H1 (cell line): ENCODE results near the gene FJX1. TPM values are rescaled to one million over a fixed set of nuclear protein-coding genes. Genes with fewer than 3 reads are reported as not detected.

Source experiments
- CTCF ChIA-PET: fragments of 300-600 bp; sonication (Branson Sonifier 250); formaldehyde crosslinking; loops from one replicate; lab custom pipeline; 2021; ENCODE audit not compliant: partially characterized antibody; lab: Charles Lee
- POLR2A ChIA-PET: fragments of 300-600 bp; sonication (Branson Sonifier 250); formaldehyde crosslinking; loops from one replicate; lab custom pipeline; 2021; ENCODE audit warnings: inconsistent platforms; ENCODE audit not compliant: partially characterized antibody; lab: Charles Lee
- DNase-seq, 2 experiments: peaks; one replicate each; pipeline versions ENCODE4 v3.0.0 to v3.0.0-alpha.2; 2010 to 2022; ENCODE audit warnings: low spot score in 2 of 2, low read depth in 1 of 2, mixed read lengths in 1 of 2
- FAIRE-seq: peaks from 2 replicates; lab custom pipeline; 2011; peaks lifted over from hg19 to GRCh38; lab: Jason Lieb, UNC
- H2AFZ ChIP-seq: 2 replicates; pipeline ENCODE4 v1.8.1; 2012; ENCODE audit warnings: low read length, inconsistent platforms
- H2AK5ac ChIP-seq: 2 replicates; pipeline ENCODE4 v1.6.1; 2013; ENCODE audit warnings: low read depth, low read length
- H2BK120ac ChIP-seq: replicated peaks from 2 replicates; pipeline ENCODE3; 2013; ENCODE audit warnings: low read depth, low read length, inconsistent platforms
- H2BK12ac ChIP-seq: 2 replicates; pipeline ENCODE4 v1.6.1; 2013; ENCODE audit warnings: low read depth, low read length
- H2BK15ac ChIP-seq: 2 replicates; pipeline ENCODE4 v1.6.1; 2013; ENCODE audit warnings: low read length
- H2BK20ac ChIP-seq: 2 replicates; pipeline ENCODE4 v1.6.1; 2013; ENCODE audit warnings: low read length
- H2BK5ac ChIP-seq: 2 replicates; pipeline ENCODE4 v1.6.1; 2013; ENCODE audit warnings: low read depth, low read length
- H3K14ac ChIP-seq: 2 replicates; pipeline ENCODE4 v1.6.1; 2013; ENCODE audit warnings: inconsistent platforms; ENCODE audit not compliant: insufficient read length
- H3K18ac ChIP-seq: 2 replicates; pipeline ENCODE4 v1.6.1; 2013; ENCODE audit warnings: low read length; ENCODE audit errors: extremely low read depth
- H3K23ac ChIP-seq: 2 replicates; pipeline ENCODE4 v1.6.1; 2013; ENCODE audit warnings: inconsistent platforms; ENCODE audit not compliant: insufficient read length
- H3K23me2 ChIP-seq: 2 replicates; pipeline ENCODE4 v1.6.1; 2013; ENCODE audit warnings: low read depth, low read length
- H3K27ac ChIP-seq: 2 replicates; pipeline ENCODE4 v1.6.1; 2011; ENCODE audit warnings: low read depth, low read length, inconsistent platforms
- H3K27me3 ChIP-seq, 4 experiments: replicated peaks in 1 of 4; 1 replicate in 1 of 4; 2 replicates in 3 of 4; pipeline versions ENCODE4 v1.6.1 to v1.8.1; 2011 to 2013; ENCODE audit warnings: low read length in 3 of 4, mild to moderate bottlenecking in 3 of 4, inconsistent platforms in 2 of 4, mixed read lengths in 2 of 4, moderate library complexity in 1 of 4; ENCODE audit not compliant: control insufficient read depth in 3 of 4, insufficient read depth in 3 of 4; ENCODE audit errors: extremely low read depth in 1 of 4
- H3K36me3 ChIP-seq, 4 experiments: 2 replicates each; pipeline versions ENCODE4 v1.6.1 to v1.8.1; 2011 to 2013; ENCODE audit warnings: mild to moderate bottlenecking in 4 of 4, low read length in 3 of 4, moderate library complexity in 2 of 4, control low read depth in 1 of 4, inconsistent platforms in 1 of 4; ENCODE audit not compliant: insufficient read depth in 4 of 4, control insufficient read depth in 2 of 4
- H3K4ac ChIP-seq: replicated peaks from 2 replicates; pipeline ENCODE3; 2013; ENCODE audit warnings: low read length, low read depth, mixed read lengths, inconsistent platforms; ENCODE audit not compliant: insufficient read length
- H3K4me1 ChIP-seq, 4 experiments: replicated peaks in 1 of 4; 1 replicate in 1 of 4; 2 replicates in 3 of 4; pipeline versions ENCODE4 v1.6.1 to v1.8.1; 2011 to 2013; ENCODE audit warnings: low read length in 3 of 4, inconsistent platforms in 2 of 4, mixed read lengths in 1 of 4; ENCODE audit not compliant: insufficient read depth in 4 of 4, control insufficient read depth in 3 of 4
- H3K4me2 ChIP-seq, 2 experiments: 2 replicates each; pipeline versions ENCODE4 v1.6.1 to v1.8.1; 2011 to 2013; ENCODE audit warnings: low read depth in 2 of 2, low read length in 2 of 2, control low read depth in 1 of 2, inconsistent platforms in 1 of 2, mild to moderate bottlenecking in 1 of 2; ENCODE audit not compliant: insufficient read depth in 1 of 2
- H3K4me3 ChIP-seq, 4 experiments: fragments of 200-600, 300-600 bp in 1 of 4; sonication (generic), shearing (Covaris generic), sonication (Bioruptor Twin) in 1 of 4; 2 replicates each; pipeline versions ENCODE4 v1.5.1 to v1.8.1; 2011 to 2016; ENCODE audit warnings: low read length in 4 of 4, low read depth in 3 of 4, control low read depth in 2 of 4, inconsistent platforms in 2 of 4, mild to moderate bottlenecking in 2 of 4, mixed read lengths in 1 of 4, moderate library complexity in 1 of 4; ENCODE audit not compliant: insufficient read depth in 2 of 4; ENCODE audit errors: extremely low read depth in 1 of 4
- H3K56ac ChIP-seq: replicated peaks from 2 replicates; pipeline ENCODE3; 2013; ENCODE audit warnings: low read depth, mild to moderate bottlenecking, mixed read lengths, low read length, inconsistent platforms; ENCODE audit not compliant: insufficient read length
- H3K79me1 ChIP-seq: 2 replicates; pipeline ENCODE4 v1.6.1; 2013; ENCODE audit warnings: low read depth, low read length, control low read depth
- H3K79me2 ChIP-seq, 2 experiments: 2 replicates each; pipeline versions ENCODE4 v1.6.1 to v1.8.1; 2012 to 2013; ENCODE audit warnings: low read length in 2 of 2, mild to moderate bottlenecking in 2 of 2, inconsistent platforms in 1 of 2; ENCODE audit not compliant: insufficient read depth in 2 of 2, control insufficient read depth in 1 of 2
- H3K9ac ChIP-seq, 4 experiments: replicated peaks in 1 of 4; 1 replicate in 1 of 4; 2 replicates in 3 of 4; pipeline versions ENCODE4 v1.6.1 to v1.8.1; 2011 to 2013; ENCODE audit warnings: low read depth in 3 of 4, low read length in 3 of 4, control low read depth in 2 of 4, mild to moderate bottlenecking in 2 of 4, moderate library complexity in 2 of 4, inconsistent platforms in 1 of 4; ENCODE audit errors: extremely low read depth in 1 of 4
- H3K9me3 ChIP-seq, 2 experiments: 2 replicates each; pipeline versions ENCODE4 v1.6.1 to v1.8.1; 2012 to 2013; ENCODE audit warnings: mild to moderate bottlenecking in 2 of 2, moderate library complexity in 2 of 2, control low read depth in 1 of 2, inconsistent platforms in 1 of 2, low read depth in 1 of 2, low read length in 1 of 2, mixed read lengths in 1 of 2; ENCODE audit not compliant: insufficient read depth in 2 of 2
- H4K20me1 ChIP-seq, 2 experiments: replicated peaks in 1 of 2; 2 replicates each; pipeline versions ENCODE3 to v1.8.1; 2011 to 2013; ENCODE audit warnings: inconsistent platforms in 2 of 2, low read length in 2 of 2, mild to moderate bottlenecking in 1 of 2; ENCODE audit not compliant: insufficient read depth in 2 of 2, control insufficient read depth in 1 of 2
- H4K5ac ChIP-seq: 2 replicates; pipeline ENCODE4 v1.6.1; 2013; ENCODE audit warnings: low read length, low read depth, mixed read lengths, inconsistent platforms; ENCODE audit not compliant: insufficient read length
- H4K8ac ChIP-seq: 2 replicates; pipeline ENCODE4 v1.8.0; 2013; ENCODE audit warnings: mild to moderate bottlenecking, moderate library complexity, low read length, inconsistent platforms; ENCODE audit not compliant: insufficient read depth; ENCODE audit errors: extremely low read depth
- H4K91ac ChIP-seq: replicated peaks from 2 replicates; pipeline ENCODE3; 2013; ENCODE audit warnings: low read length, mixed read lengths, inconsistent platforms; ENCODE audit not compliant: insufficient read length
- ASH2L ChIP-seq: fragments of 200-600, 300-600 bp; sonication (generic); IDR thresholded peaks from one replicate; pipeline ENCODE4 v1.7.1; 2017; ENCODE audit warnings: low read length
- ATF2 ChIP-seq: IDR thresholded peaks from 2 replicates; pipeline ENCODE4 v1.6.1; 2012; ENCODE audit warnings: low read length, inconsistent platforms
- NANOG ChIP-seq: IDR thresholded peaks from 2 replicates; pipeline ENCODE4 v1.6.1; 2011; ENCODE audit warnings: low read length, low read depth, mild to moderate bottlenecking, inconsistent platforms; ENCODE audit not compliant: insufficient read depth, poor library complexity, severe bottlenecking
- SIX5 ChIP-seq: IDR thresholded peaks from 2 replicates; pipeline ENCODE4 v1.6.1; 2011; ENCODE audit warnings: mild to moderate bottlenecking, low read depth, low read length
- WGBS, 2 experiments: shearing (Covaris generic) in 1 of 2; methylation state at CpG; one replicate each; pipeline versions ENCODE4 v1.1.6 to v1.1.7; 2013 to 2015; ENCODE audit warnings: low lambda C conversion rate in 2 of 2, mixed read lengths in 2 of 2, inconsistent platforms in 1 of 2, low coverage in 1 of 2, missing lambda C conversion rate in 1 of 2; ENCODE audit not compliant: insufficient replicate concordance in 2 of 2, insufficient coverage in 1 of 2, insufficient read length in 1 of 2; ENCODE audit errors: extremely low coverage in 1 of 2, missing lambda C conversion rate in 1 of 2; 5-methylcytosine and 5-hydroxymethylcytosine counted together
- polyA plus RNA-seq, 7 experiments: library from polyadenylated mRNA; depleted of rRNA in 3 of 7; stranded (reverse) in 5 of 7; unstranded in 2 of 7; fragments of >200 nt in 5 of 7; fragments of 200-250 nt in 2 of 7; gene quantifications; 1 replicate in 5 of 7; 2 replicates in 1 of 7; 4 replicates in 1 of 7; pipeline versions ENCODE4 v1.2.1 to v1.2.3, GENCODE V29; 2011 to 2013; ENCODE audit warnings: missing spikeins in 2 of 7, mixed read lengths in 2 of 7
- total RNA-seq: library from RNA; stranded (reverse); fragmentation: NEBNext Ultra II Directional; extraction: Animal tissue kit (Norgen Biotek cat#: 25700); gene quantifications from 2 replicates; pipeline ENCODE4 v1.2.1, GENCODE V29; 2021
- TF ChIP-seq, protein P1 (sequence below), 3 experiments: IDR thresholded peaks; 1 replicate in 2 of 3; 2 replicates in 1 of 3; pipeline versions ENCODE4 v1.5.1 to v1.6.1; 2011; ENCODE audit warnings: low read length in 3 of 3, mild to moderate bottlenecking in 3 of 3, inconsistent platforms in 2 of 3, low read depth in 1 of 3, moderate library complexity in 1 of 3; ENCODE audit not compliant: insufficient read depth in 1 of 3; ENCODE audit errors: control extremely low read depth in 1 of 3

The FJX1 gene
- total and polyA plus RNA-seq, 2 of the 8 experiments (the other 6 are each of a cell fraction or from before 2014, with no cell fraction given) = 6.3 to 13.3 TPM

DNA sequence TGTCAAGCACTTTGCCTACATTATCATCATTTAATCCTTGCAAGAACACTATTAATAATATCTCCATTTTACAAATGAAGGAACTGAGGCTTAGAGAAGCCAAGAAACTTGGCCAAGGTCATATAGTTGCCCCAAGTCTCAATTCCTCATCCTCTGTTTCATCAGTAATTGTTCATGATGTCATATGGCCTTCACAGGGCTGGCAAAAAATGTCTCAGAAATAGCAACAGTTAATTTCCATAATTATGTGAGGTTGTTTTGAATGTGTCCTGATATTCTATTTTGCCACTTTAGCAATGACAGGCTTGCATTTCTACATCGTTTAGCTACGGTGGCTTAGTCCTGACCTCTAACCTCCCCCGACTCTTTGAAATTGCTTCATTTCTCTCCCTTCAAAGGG lies 23.7 kb downstream of the FJX1 start:
- peaks cover 0 to 6% (median 4%) of the 10 kb centered on the region in 4 experiments; a peak in 6 of 7 replicates for H3K4me1 ChIP-seq
- no peak overlapping the region for H3K27ac ChIP-seq
- no peak for TF ChIP-seq ASH2L
- no peak for TF ChIP-seq NANOG
- TF ChIP-seq, protein P1, sequence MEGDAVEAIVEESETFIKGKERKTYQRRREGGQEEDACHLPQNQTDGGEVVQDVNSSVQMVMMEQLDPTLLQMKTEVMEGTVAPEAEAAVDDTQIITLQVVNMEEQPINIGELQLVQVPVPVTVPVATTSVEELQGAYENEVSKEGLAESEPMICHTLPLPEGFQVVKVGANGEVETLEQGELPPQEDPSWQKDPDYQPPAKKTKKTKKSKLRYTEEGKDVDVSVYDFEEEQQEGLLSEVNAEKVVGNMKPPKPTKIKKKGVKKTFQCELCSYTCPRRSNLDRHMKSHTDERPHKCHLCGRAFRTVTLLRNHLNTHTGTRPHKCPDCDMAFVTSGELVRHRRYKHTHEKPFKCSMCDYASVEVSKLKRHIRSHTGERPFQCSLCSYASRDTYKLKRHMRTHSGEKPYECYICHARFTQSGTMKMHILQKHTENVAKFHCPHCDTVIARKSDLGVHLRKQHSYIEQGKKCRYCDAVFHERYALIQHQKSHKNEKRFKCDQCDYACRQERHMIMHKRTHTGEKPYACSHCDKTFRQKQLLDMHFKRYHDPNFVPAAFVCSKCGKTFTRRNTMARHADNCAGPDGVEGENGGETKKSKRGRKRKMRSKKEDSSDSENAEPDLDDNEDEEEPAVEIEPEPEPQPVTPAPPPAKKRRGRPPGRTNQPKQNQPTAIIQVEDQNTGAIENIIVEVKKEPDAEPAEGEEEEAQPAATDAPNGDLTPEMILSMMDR (IDR thresholded peaks at IDR 0.05; ENCODE audit: control extremely low read depth in 1 of 3, insufficient read depth in 1 of 3, low read depth in 1 of 3, low read length in 3 of 3) = no peak
- no peak for TF ChIP-seq ATF2
- TF ChIP-seq SIX5 = no peak
- no peak overlapping the region for H3K14ac ChIP-seq
- H4K5ac ChIP-seq = no peak overlapping the region
- H2BK12ac ChIP-seq = no peak overlapping the region
- no peak overlapping the region for H3K9ac ChIP-seq
- POLR2A ChIA-PET = no interaction called here
- no peak overlapping the region for H2AK5ac ChIP-seq
- no peak overlapping the region for H2AFZ ChIP-seq
- H2BK15ac ChIP-seq = no peak overlapping the region
- no peaks in the 10 kb centered on the region for H3K23me2 ChIP-seq
- H3K36me3 ChIP-seq = no peaks in the 10 kb centered on the region
- H2BK20ac ChIP-seq = no peak overlapping the region
- H3K27me3 ChIP-seq = no peaks in the 10 kb centered on the region
- 92% methylated on average over 3 of the region's 3 CpGs; no CpG with 5 or more reads in 1 of the 2 experiments for WGBS, 2 experiments
- no peaks in the 10 kb centered on the region for H3K79me1 ChIP-seq
- H3K4ac ChIP-seq = no peak overlapping the region
- H4K91ac ChIP-seq = no peak overlapping the region
- CTCF ChIA-PET = interaction anchor here (1.3 kb wide), 1 partner anchor 637 kb away, joined by 3 read pairs; no protein-coding TSS in a partner anchor
- no peak overlapping the region for H4K8ac ChIP-seq
- DNase-seq = no peak
- no peak overlapping the region for H3K56ac ChIP-seq
- H3K4me3 ChIP-seq = no peak overlapping the region
- H3K4me2 ChIP-seq = no peak overlapping the region
- H3K23ac ChIP-seq = no peak overlapping the region
- no peaks in the 10 kb centered on the region for H3K9me3 ChIP-seq
- no peaks in the 10 kb centered on the region for H4K20me1 ChIP-seq
- no peaks in the 10 kb centered on the region for H3K79me2 ChIP-seq
- H2BK5ac ChIP-seq = no peak overlapping the region
- no peak overlapping the region for H3K18ac ChIP-seq
- no peak overlapping the region for H2BK120ac ChIP-seq
- no peak for FAIRE-seq
